Measurements from ENCODE around the gene OPCML.

OPCML gene

GRCh38 chr11:133503236-133503635 lies 29.1 kb downstream of the OPCML start:
- DNase-seq (ENCODE audit: low spot score), result no peak

- DNase-seq (ENCODE audit: low spot score), result no peak
Measured at GRCh38 chr11:133501643-133502539, 30.4 kb downstream of the OPCML start.

GRCh38 chr11:133500936-133501335 lies 31.4 kb downstream of the OPCML start:
- no peak for DNase-seq (ENCODE audit: low spot score)

DNA sequence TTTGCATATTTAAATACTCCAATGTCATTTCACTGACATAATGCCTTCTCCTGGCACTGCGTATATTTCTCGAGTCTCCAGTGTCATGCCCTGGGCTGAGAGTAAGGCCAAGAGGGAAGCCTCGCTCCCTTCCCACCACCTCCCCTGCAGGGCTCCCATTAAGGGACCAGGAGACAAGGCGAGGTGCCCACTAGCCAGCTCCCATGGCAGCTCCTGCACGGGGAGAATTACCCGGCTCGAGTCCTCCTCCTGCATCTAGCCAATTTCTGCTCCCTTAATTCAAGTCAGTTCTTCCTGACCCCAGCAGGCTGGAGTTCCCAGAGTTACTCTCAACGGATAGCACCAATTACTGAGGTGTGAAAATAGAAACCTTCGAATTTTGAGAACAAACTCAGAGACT lies 31.9 kb downstream of the OPCML start:
- no peak for DNase-seq (ENCODE audit: low spot score)

GRCh38 chr11:133498969-133499368 lies 33.3 kb downstream of the OPCML start:
- no peak for DNase-seq (ENCODE audit: low spot score)

- DNase-seq (ENCODE audit: low spot score), result no peak
Measured at GRCh38 chr11:133497477-133498140, 34.7 kb downstream of the OPCML start.

- DNase-seq (ENCODE audit: low spot score), result no peak
Measured at GRCh38 chr11:133492895-133493294, 39.4 kb downstream of the OPCML start.

GRCh38 chr11:133491680-133492383 lies 40.5 kb downstream of the OPCML start:
- DNase-seq (ENCODE audit: low spot score), result no peak

DNA sequence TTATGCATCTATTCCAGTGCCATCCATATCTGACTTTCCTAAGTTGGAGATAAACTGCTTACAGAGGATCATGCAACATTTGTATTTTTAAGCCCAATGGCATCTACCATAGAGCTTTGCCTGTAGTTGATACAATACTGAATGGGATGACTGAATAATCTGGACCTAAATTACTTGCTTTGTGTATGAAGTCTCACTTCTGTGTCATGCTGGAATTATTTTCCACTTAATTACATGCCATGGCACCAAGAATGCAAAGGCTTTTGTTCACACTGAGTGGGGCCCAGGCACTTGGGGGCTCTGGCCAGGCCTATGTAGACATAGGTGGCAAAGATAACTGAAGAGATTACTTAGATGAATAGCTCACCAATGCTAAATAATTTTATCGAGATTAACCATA lies 51.6 kb downstream of the OPCML start:
- DNase-seq (ENCODE audit: low spot score), result no peak

DNA sequence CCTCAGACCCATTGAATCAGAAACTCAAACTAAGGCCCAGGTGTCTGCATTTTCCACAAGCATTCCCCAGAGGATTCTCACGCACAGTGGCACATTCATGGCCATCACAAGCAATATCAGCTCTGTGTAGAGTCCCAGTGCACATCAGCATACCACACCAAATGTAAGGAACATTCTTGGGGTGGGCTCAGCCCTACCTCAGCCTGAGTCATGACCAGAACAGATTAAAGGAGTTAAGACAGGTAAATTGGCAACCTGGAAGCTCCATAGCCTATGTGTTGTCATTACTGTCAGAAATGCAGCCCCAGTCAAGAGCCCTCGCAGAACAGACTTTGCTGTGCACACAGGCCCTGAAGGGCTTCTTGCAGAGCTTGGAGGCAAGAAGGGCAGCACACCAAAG lies 53.1 kb downstream of the OPCML start:
- DNase-seq (ENCODE audit: low spot score), result no peak

GRCh38 chr11:133477251-133477625 lies 55.1 kb downstream of the OPCML start:
- no peak for DNase-seq (ENCODE audit: low spot score)

GRCh38 chr11:133476570-133477250 lies 55.6 kb downstream of the OPCML start:
- DNase-seq (ENCODE audit: low spot score), result no peak

- DNase-seq (ENCODE audit: low spot score), result no peak
Measured at GRCh38 chr11:133474461-133474860, 57.8 kb downstream of the OPCML start.

GRCh38 chr11:133467686-133468085 lies 64.6 kb downstream of the OPCML start:
- no peak for DNase-seq (ENCODE audit: low spot score)

DNA sequence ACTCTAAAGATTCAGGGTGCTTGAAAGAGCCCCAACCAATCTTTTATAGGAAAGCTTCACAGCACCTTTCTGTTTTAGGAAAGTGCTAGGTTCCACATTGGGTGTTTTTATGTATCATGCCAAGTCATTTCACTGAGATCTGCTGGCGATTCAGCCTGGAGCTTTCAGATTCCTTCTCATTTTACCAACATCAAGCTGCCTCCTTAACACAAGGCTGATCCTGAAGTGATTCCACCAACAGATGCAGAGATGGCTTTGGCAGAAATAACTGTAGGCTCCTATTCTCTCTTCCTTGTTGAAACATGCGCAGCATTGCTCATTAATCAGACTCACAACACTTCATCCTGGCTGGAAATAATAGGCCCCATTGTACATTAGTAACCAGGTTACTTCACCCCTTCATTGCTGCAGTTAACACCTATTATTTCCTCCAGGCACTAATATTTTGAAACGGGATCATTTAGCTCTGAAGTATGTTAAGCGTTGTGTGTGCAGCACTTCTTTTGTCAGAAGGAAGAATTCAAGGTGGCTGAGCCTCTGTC lies 89.0 kb downstream of the OPCML start:
- no peak for DNase-seq (ENCODE audit: low spot score)

- no peak for DNase-seq (ENCODE audit: low spot score)
Measured at GRCh38 chr11:133441964-133442660, 90.2 kb downstream of the OPCML start.

DNA sequence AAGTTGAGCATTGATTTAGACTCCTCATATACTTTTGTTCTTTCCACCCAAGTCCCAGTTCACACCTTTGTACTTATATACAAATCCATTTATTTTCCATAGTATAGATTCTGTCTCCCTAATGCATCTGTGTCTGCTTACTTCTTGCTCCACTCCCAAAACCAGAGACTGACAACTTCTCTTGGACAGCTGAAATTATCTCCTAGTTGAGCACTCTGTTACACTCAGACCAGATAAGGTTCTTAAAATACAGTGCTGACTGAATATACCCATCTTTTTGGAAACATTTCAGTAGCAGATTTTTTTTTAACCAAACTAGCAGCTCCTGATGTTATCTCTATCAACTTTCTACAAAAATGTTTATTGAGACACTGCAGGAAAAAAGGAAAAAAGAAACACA lies 106.3 kb downstream of the OPCML start:
- DNase-seq (ENCODE audit: low spot score), result no peak

GRCh38 chr11:133425245-133425644 lies 107.1 kb downstream of the OPCML start:
- no peak for DNase-seq (ENCODE audit: low spot score)

DNA sequence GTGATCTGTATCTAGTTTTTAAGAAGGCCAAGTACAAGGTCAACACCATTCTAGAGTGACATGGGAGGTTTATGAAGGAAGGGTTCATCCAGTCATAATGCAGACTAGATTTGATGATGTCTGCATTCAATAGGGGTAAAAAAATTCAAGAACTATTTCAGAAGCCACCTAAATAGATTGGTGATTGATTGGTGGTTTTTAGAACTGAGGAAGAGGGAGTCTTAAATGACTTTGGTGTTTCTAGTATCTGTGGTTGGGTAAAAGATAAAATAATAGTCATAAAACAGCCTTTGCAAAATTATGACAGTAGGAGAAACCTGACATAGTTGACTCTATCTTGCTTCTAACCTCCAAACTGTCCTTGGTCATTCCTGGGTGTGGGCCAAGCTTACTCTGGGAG lies 114.1 kb downstream of the OPCML start:
- DNase-seq (ENCODE audit: low spot score), result no peak

DNA sequence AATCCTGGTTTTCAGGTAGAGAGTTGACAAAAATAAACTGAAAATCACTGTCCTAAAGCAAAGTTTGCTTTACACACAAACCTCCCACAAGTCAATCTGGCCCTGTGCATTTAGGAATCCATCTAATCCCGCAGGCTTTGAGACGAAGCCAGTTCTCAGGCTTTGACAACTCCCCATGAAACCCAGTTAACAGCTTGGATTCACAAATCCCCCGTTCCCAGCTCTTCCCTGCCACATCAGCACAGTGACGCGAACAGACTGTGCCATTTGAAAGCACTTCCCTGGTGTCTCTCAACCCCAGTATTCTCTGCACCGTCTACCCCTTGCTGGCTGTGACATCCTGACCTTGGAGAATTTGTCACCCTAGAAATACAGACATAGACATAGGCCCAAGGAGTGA lies 117.8 kb downstream of the OPCML start:
- no peak for DNase-seq (ENCODE audit: low spot score)

DNA sequence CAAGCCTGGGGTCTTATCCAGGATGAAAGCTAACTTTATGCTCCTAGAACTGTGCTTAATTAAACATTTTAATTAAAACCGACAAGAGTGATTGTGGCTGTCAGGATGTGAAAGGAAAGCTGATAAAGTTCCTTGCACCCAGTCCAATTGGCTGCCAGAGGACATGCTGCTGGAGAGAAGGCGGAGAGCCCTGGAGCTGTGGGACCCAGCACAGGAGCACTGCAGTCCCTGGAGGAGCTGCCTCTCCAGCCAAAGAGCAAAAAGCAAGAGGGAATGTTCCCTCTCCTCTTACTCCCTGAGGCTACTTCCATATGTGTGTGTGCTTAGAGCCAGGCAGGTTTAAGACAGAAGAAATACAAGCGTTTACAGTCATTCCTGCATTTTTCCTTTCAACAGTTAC lies 118.6 kb downstream of the OPCML start:
- no peak for DNase-seq (ENCODE audit: low spot score)
